Measurements from ENCODE around the gene PYDC1. TPM values are rescaled to one million over a fixed set of nuclear protein-coding genes. Genes with fewer than 3 reads are reported as not detected.
A peak's percentile ranks its signal among the peaks of the same experiment; 100 is the strongest.

Gene PYDC1
- polyA plus RNA-seq, 2 of the 4 experiments (the other 2 are of a cell fraction): not detected

GRCh38 chr16:31215287-31216162 lies 1.4 kb downstream of the PYDC1 start:
- ChIA-PET POLR2A (interaction anchor here (0.6 to 1.1 kb wide), 2 partner anchors 36 to 73 kb away, joined by 4 read pairs; partner anchors contain the start of gene FUS), CTCF (interaction anchor here (0.6 to 1.6 kb wide), 5 partner anchors 73 to 227 kb away, joined by 3 to 5 read pairs (median 3); partner anchors contain the start of gene ZNF843)
- DNase-seq (ENCODE audit: low read depth in 1 of 2, low spot score in 1 of 2) (peak; percentile 65 to 91), ATAC-seq (peak; percentile 94 to 97), FAIRE-seq (no peak)
- Histone ChIP-seq H3K4me3 (peak overlapping the region; percentile 53), H3K4me2 (peak overlapping the region; percentile 97), H3K9me3 (no peaks in the 10 kb centered on the region), H3K4me1 (peaks cover 5% of the 10 kb centered on the region; the same call in 2 of the 3 replicates), H3K27ac (peak overlapping the region; percentile 52 to 82)
- 8% methylated on average over 41 of the region's 63 CpGs for WGBS (ENCODE audit: missing lambda C conversion rate)
- TF ChIP-seq USF2 (IDR thresholded peaks at IDR 0.05) (peak; percentile 24; the same call in 1 of the 2 replicates), PBX3 (IDR thresholded peaks at IDR 0.05) (no peak), POLR2A (IDR thresholded peaks at IDR 0.05; ENCODE audit: low read length) (peak; percentile 61)

GRCh38 chr16:31214708-31215286 lies 2.1 kb downstream of the PYDC1 start:
- peak overlapping the region in 1 of 2 experiments; percentile 82; a peak in 4 of 6 replicates for H3K27ac ChIP-seq
- DNase-seq (ENCODE audit: low read depth in 1 of 2, low spot score in 1 of 2): no peak
- FAIRE-seq: no peak
- WGBS (ENCODE audit: missing lambda C conversion rate): 95% methylated on average over 47 of the region's 58 CpGs
- no peaks in the 10 kb centered on the region for H3K9me3 ChIP-seq
- no peak for TF ChIP-seq CBX8 (IDR thresholded peaks at IDR 0.05)
- no peak for TF ChIP-seq REST (IDR thresholded peaks at IDR 0.05)
- no peak for TF ChIP-seq EP300 (IDR thresholded peaks at IDR 0.05)
- no peak for TF ChIP-seq NFE2L2 (conservative IDR thresholded peaks at IDR 0.05; ENCODE audit: low read length)
- no peak for TF ChIP-seq EHMT2 (IDR thresholded peaks at IDR 0.05; ENCODE audit: low read depth)
- no peak for TF ChIP-seq PHF8 (IDR thresholded peaks at IDR 0.05; ENCODE audit: borderline replicate concordance, low read depth)
- no peak for TF ChIP-seq CHD4 (IDR thresholded peaks at IDR 0.05; ENCODE audit: borderline replicate concordance)
- H3K4me3 ChIP-seq: peak overlapping the region; percentile 53
- peaks cover 5% of the 10 kb centered on the region; the same call in 2 of the 3 replicates for H3K4me1 ChIP-seq
- ATAC-seq: no peak
- POLR2A ChIA-PET: interaction anchor here (0.6 to 1.1 kb wide), 2 partner anchors 35 to 73 kb away, joined by 4 read pairs; partner anchors contain the start of gene FUS
- H3K4me2 ChIP-seq: peak overlapping the region; percentile 97
- CTCF ChIA-PET: interaction anchor here (1.0 to 1.6 kb wide), 3 partner anchors 72 to 170 kb away, joined by 3 to 4 read pairs (median 3); no protein-coding TSS in a partner anchor

- DNase-seq (ENCODE audit: low read depth in 1 of 2, low spot score in 1 of 2): no peak
- 89% methylated on average over 24 of the region's 25 CpGs for WGBS (ENCODE audit: missing lambda C conversion rate)
- Histone ChIP-seq H3K4me1 (peaks cover 5% of the 10 kb centered on the region; the same call in 2 of the 3 replicates), H3K27ac (peak within 1 kb of the TSS in 1 of 2 experiments; percentile 82; a peak in 3 of 6 replicates), H3K4me3 (no peak within 1 kb of the TSS; the same call in 2 of the 3 replicates), H3K9me3 (no peaks in the 10 kb centered on the region), H3K4me2 (peak within 1 kb of the TSS; percentile 97)
- ATAC-seq: no peak
- ChIA-PET CTCF (interaction anchor here (1.0 to 1.6 kb wide), 3 partner anchors 119 to 228 kb away, joined by 3 to 5 read pairs (median 4); partner anchors contain the start of gene ZNF843), POLR2A (no interaction called here)
- no peak for FAIRE-seq
- TF ChIP-seq MAX (IDR thresholded peaks at IDR 0.05) (no peak), REST (IDR thresholded peaks at IDR 0.05) (no peak), MAZ (IDR thresholded peaks at IDR 0.05; ENCODE audit: borderline replicate concordance, low read depth, low read length) (no peak), TP53 (CRISPR knock-in tag; IDR thresholded peaks at IDR 0.05) (no peak), BHLHE40 (IDR thresholded peaks at IDR 0.05; ENCODE audit: low read depth, low read length) (no peak), NPAS2 (CRISPR knock-in tag; IDR thresholded peaks at IDR 0.05; ENCODE audit: borderline replicate concordance) (no peak), TFCP2L1 (CRISPR knock-in tag; IDR thresholded peaks at IDR 0.05) (no peak), RCOR1 (IDR thresholded peaks at IDR 0.05; ENCODE audit: low read depth, low read length) (no peak), JUN (IDR thresholded peaks at IDR 0.05) (no peak), EHF (CRISPR knock-in tag; IDR thresholded peaks at IDR 0.05) (no peak)
Measured at GRCh38 chr16:31213877-31214707, 2.8 kb downstream of the PYDC1 start, which contains the start of gene TRIM72. Gene TRIM72, plus strand, starts transcription at chr16:31214119. Its CDS starts 620 bp downstream, at chr16:31214739.
